Gastroesophageal sphincter (tissue), 3 donors: ENCODE results near the gene LFNG.

Experiments used
- CTCF ChIP-seq, 4 experiments: fragments of 200-600 bp in 2 of 4; fragments of 450-650 bp in 2 of 4; sonication (generic) in 1 of 4; IDR thresholded peaks; one replicate each; pipeline ENCODE4 v1.5.1; 2017 to 2019; ENCODE audit warnings: antibody characterized with exemption in 4 of 4, mild to moderate bottlenecking in 2 of 4, moderate library complexity in 2 of 4
- POLR2AphosphoS5 ChIP-seq: sonication (generic); formaldehyde crosslinking; IDR thresholded peaks from one replicate; pipeline ENCODE4 v1.6.1; 2017; ENCODE audit warnings: antibody characterized with exemption

- TF ChIP-seq CTCF (IDR thresholded peaks at IDR 0.05) (no peak), POLR2AphosphoS5 (no peak)
Observed at GRCh38 chr7:2539031-2539911, 19.7 kb downstream of the LFNG start.
